IgD-negative memory B cell (primary cell): Measurements from ENCODE around the gene PI4KA. TPM values are rescaled to one million over a fixed set of nuclear protein-coding genes. Genes with fewer than 3 reads are reported as not detected.
"Not testable (repeated sequence)": the region's sequence is repeated elsewhere in the genome, so short reads cannot be mapped to it uniquely, and the experiment has no call there.

Experiments used
- H3K27ac Mint-ChIP-seq, 3 donors: one replicate each; pipeline ENCODE4 v1.8.0; 2020 to 2022; ENCODE audit warnings: mild to moderate bottlenecking in 3 of 3, mixed read lengths in 3 of 3, moderate library complexity in 1 of 3
- H3K27me3 Mint-ChIP-seq: one replicate; pipeline ENCODE4 v1.8.0; 2021; ENCODE audit warnings: mixed read lengths
- H3K36me3 Mint-ChIP-seq: one replicate; pipeline ENCODE4 v1.8.0; 2020; ENCODE audit warnings: mild to moderate bottlenecking, mixed read lengths
- H3K4me1 Mint-ChIP-seq, 3 donors: one replicate each; pipeline ENCODE4 v1.8.0; 2020 to 2022; ENCODE audit warnings: mixed read lengths in 3 of 3, mild to moderate bottlenecking in 1 of 3
- H3K4me3 Mint-ChIP-seq, 4 donors: one replicate each; pipeline ENCODE4 v1.8.0; 2020 to 2022; ENCODE audit warnings: mild to moderate bottlenecking in 4 of 4, mixed read lengths in 4 of 4, moderate library complexity in 3 of 4
- H3K9me3 Mint-ChIP-seq, 3 donors: one replicate each; pipeline ENCODE4 v1.8.0; 2020 to 2021; ENCODE audit warnings: mixed read lengths in 3 of 3, mild to moderate bottlenecking in 1 of 3
- polyA plus RNA-seq: library from polyadenylated mRNA; unstranded; fragments of 300-500 nt; fragmentation: Illumina TruSeq; gene quantifications from one replicate; pipeline ENCODE4 v1.2.3, GENCODE V29; 2021

PI4KA gene
- polyA plus RNA-seq, 1 donor from 2014 or later: 43.4 TPM

DNA sequence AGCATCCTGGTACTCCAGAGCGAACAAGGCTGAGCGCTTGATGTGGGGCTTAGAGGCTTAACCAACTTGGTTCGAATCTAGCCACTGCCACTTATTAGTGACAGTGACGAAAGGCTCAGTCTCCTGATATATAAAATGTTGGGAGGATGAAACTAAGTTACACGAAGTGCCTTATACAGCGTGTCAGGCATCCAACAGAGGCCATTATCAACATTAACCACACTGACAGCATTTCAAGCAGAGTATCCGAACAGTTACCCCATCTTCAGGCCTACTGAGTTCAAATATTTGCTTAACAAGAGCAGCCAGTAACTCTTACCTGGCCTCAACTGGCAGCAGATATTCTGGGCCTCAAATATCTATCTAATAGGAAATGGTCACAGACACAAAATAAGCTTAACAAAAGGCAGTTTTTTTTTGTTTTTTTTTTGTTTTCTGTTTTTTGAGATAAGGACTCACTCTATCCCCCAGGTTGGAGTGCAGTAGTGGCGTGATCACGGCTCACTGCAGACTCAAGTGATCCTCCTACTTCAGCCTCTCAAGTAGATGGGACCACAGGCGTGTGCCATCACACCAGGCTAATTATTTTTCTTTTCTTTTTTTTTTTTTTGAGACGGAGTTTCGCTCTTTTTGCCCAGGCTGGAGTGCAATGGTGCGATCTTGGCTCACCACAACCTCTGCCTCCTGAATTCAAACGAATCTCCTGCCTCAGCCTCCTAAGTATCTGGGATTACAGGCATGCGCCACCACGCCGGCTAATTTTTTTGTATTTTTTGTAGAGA, 81.8 kb downstream of the PI4KA start:
- Mint-ChIP-seq H3K4me3 (no peak overlapping the region), H3K9me3 (no peaks in the 10 kb centered on the region), H3K4me1 (no peaks in the 10 kb centered on the region), H3K27me3 (no peaks in the 10 kb centered on the region), H3K27ac (no peak overlapping the region), H3K36me3 (peaks cover 3% of the 10 kb centered on the region)

GRCh38 chr22:20775342-20775895, 83.2 kb downstream of the PI4KA start:
- no peaks in the 10 kb centered on the region for H3K9me3 Mint-ChIP-seq
- H3K36me3 Mint-ChIP-seq: peaks cover 4% of the 10 kb centered on the region
- no peaks in the 10 kb centered on the region for H3K4me1 Mint-ChIP-seq
- no peaks in the 10 kb centered on the region for H3K27me3 Mint-ChIP-seq
- H3K27ac Mint-ChIP-seq: no peak overlapping the region
- no peak overlapping the region for H3K4me3 Mint-ChIP-seq

DNA sequence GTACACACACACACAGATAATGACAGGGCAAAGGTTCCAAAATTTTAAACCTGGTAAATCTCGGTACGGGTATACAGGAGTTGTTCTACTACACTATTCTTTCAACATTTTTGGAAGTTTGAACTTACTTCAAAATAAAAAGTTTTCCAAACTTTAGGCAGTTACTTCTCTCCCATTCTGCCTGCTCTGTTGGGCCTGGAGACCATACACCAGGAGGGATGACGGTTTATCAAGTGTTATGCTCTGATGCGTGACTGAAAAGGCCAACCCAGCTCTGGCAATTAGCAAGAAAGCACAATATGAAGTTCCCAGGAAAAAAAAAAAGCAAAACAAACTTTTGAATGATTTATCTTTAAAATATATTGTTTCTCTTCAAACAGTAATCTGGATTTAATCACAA, 83.7 kb downstream of the PI4KA start:
- H3K4me3 Mint-ChIP-seq: no peak overlapping the region
- no peaks in the 10 kb centered on the region for H3K9me3 Mint-ChIP-seq
- no peak overlapping the region for H3K27ac Mint-ChIP-seq
- H3K4me1 Mint-ChIP-seq: no peaks in the 10 kb centered on the region
- peaks cover 5% of the 10 kb centered on the region for H3K36me3 Mint-ChIP-seq
- H3K27me3 Mint-ChIP-seq: no peaks in the 10 kb centered on the region

- no peaks in the 10 kb centered on the region for H3K9me3 Mint-ChIP-seq
- peaks cover 0 to 2% (median 0%) of the 10 kb centered on the region in 3 donors for H3K4me1 Mint-ChIP-seq
- H3K27ac Mint-ChIP-seq: no peak within 1 kb of the TSS
- no peak within 1 kb of the TSS for H3K4me3 Mint-ChIP-seq
- H3K36me3 Mint-ChIP-seq: peaks cover 10% of the 10 kb centered on the region
- no peaks in the 10 kb centered on the region for H3K27me3 Mint-ChIP-seq
These were observed 84.8 kb downstream of the PI4KA start, which contains the start of gene SERPIND1 for GRCh38 chr22:20773793-20774212. Gene SERPIND1 (plus strand): TSS chr22:20774113. CDS start chr22:20779313, 5,200 bp downstream.

DNA sequence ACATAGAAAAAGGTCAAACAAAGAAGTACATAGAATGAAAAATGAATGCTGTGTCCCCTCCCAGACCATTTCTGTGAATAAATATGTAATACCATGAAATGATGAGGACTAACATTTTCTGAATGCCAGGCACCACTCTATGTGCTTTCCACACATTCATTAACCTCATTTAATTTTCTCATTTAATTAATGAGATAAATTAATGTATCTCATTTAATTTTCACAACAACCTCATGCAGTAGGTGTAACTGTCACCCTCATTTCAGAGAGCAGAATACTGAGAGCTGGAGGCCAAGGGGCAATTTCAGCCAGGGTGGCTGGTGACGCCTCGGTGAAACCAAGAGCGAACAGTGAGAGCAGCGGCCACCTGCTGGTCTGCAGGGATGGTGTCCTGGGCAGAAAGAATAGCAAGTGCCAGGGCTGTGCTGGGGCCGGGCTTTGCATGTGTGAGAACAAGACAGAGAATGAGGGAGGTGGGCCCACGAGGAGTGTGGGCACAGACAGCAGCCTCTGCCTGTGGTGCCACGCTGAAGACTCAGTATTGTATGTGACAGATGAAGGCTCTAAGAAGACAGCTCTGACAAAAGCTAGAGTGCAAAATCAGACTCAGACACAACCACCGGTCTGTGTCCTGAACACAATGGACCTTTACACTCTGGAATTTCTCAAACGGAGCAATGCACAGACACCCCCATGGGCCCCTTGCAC, 86.5 kb downstream of the PI4KA start:
- Mint-ChIP-seq H3K4me3 (no peak overlapping the region), H3K27me3 (no peaks in the 10 kb centered on the region), H3K4me1 (peaks cover 0 to 2% (median 0%) of the 10 kb centered on the region in 3 donors), H3K36me3 (peaks cover 10% of the 10 kb centered on the region), H3K27ac (no peak overlapping the region), H3K9me3 (no peaks in the 10 kb centered on the region)

- H3K27ac Mint-ChIP-seq, H3K9me3 Mint-ChIP-seq, H3K4me1 Mint-ChIP-seq, H3K27me3 Mint-ChIP-seq, H3K4me3 Mint-ChIP-seq: not testable (repeated sequence)
- H3K36me3 Mint-ChIP-seq: peaks cover 16% of the 10 kb centered on the region
These were observed 89.2 kb downstream of the PI4KA start for GRCh38 chr22:20769496-20769826.

- Mint-ChIP-seq H3K36me3 (peaks cover 14% of the 10 kb centered on the region), H3K9me3 (no peaks in the 10 kb centered on the region), H3K4me1 (peaks cover 0 to 2% (median 0%) of the 10 kb centered on the region in 3 donors), H3K27me3 (no peaks in the 10 kb centered on the region), H3K4me3 (no peak overlapping the region), H3K27ac (peak overlapping the region in 1 of 3 donors; percentile 27)
These were observed 92.1 kb downstream of the PI4KA start for GRCh38 chr22:20766530-20766929.

DNA sequence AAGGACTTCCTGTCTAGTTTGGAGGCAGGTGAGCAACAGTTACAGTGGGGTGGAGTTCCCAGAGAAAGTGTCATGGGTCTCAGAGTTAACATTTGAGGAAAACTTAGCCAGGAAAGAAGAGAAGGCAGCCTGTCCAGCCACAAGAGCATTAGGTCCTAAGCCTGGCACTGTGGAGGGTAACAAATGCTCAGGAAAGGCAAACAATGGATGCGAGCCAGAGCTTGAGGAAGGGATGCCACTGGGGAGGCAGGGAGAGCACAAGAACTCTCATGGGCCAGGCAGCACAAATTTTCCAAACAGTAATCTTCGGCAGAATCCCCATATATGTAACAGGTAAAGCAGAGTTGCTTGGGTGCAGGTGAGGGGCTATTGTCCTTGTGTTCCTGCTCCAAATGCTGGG, 92.7 kb downstream of the PI4KA start:
- Mint-ChIP-seq H3K36me3 (peaks cover 14% of the 10 kb centered on the region), H3K4me3 (no peak overlapping the region), H3K9me3 (no peaks in the 10 kb centered on the region), H3K27me3 (no peaks in the 10 kb centered on the region), H3K4me1 (peaks cover 0 to 2% (median 0%) of the 10 kb centered on the region in 3 donors), H3K27ac (no peak overlapping the region)

GRCh38 chr22:20764729-20765128, 93.9 kb downstream of the PI4KA start:
- Mint-ChIP-seq H3K27ac (peak overlapping the region in 1 of 3 donors; percentile 39), H3K4me1 (peaks cover 0 to 2% (median 0%) of the 10 kb centered on the region in 3 donors), H3K4me3 (no peak overlapping the region)

DNA sequence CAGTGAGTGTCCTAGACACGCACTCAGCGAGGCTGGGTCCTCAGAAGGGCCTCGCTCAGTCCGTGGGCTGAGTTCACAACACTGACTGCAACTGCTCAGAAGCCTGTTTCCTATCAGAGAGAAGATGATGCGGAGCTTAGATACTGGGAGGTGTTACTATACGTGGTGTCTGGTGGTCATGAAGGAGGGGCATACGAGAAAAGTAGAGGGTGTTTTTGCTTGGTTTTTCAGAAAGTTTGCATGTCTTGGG, 94.2 kb downstream of the PI4KA start:
- H3K9me3 Mint-ChIP-seq: no peaks in the 10 kb centered on the region
- no peak overlapping the region for H3K4me3 Mint-ChIP-seq
- H3K36me3 Mint-ChIP-seq: peaks cover 10% of the 10 kb centered on the region
- H3K4me1 Mint-ChIP-seq: no peaks in the 10 kb centered on the region
- peak overlapping the region in 1 of 3 donors; percentile 39 for H3K27ac Mint-ChIP-seq
- H3K27me3 Mint-ChIP-seq: no peaks in the 10 kb centered on the region

More at GRCh38 chr22:20764729-20765128, 93.9 kb downstream of the PI4KA start:
- H3K36me3 Mint-ChIP-seq: peaks cover 10% of the 10 kb centered on the region
- no peaks in the 10 kb centered on the region for H3K27me3 Mint-ChIP-seq
- no peaks in the 10 kb centered on the region for H3K9me3 Mint-ChIP-seq

GRCh38 chr22:20763630-20764470, 94.8 kb downstream of the PI4KA start:
- Mint-ChIP-seq H3K27me3 (no peaks in the 10 kb centered on the region), H3K36me3 (peaks cover 7% of the 10 kb centered on the region), H3K4me1 (no peaks in the 10 kb centered on the region), H3K27ac (no peak overlapping the region), H3K4me3 (no peak overlapping the region), H3K9me3 (no peaks in the 10 kb centered on the region)

DNA sequence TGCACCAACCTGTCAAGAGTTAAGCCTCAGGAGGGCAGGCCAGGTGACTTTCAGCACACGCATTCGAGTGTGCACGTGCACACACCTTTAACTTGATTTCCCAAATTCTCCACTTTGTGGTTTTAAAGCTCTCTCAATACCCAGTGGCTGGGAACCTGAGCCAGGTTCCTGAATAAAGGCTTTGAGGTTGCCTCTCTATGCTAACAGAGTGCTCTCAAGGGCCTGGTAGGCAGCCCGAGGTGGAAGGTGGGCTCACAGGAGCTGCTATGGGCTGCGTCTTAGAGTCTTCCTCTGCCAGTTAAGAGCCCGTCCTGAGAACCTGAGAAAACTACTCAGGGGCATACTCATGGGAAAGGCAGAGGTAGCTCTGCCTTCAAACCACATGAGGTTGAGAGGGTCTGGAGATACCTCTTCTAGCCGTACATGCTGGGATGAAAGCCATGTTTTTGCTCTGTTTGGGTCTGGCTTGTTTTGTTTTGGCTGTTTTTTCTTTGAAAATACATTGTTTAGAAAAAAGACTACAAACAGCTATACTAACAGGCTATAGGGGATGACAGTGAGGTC, 96.3 kb downstream of the PI4KA start:
- no peaks in the 10 kb centered on the region for H3K4me1 Mint-ChIP-seq
- H3K36me3 Mint-ChIP-seq: peaks cover 7% of the 10 kb centered on the region
- no peaks in the 10 kb centered on the region for H3K9me3 Mint-ChIP-seq
- no peak overlapping the region for H3K27ac Mint-ChIP-seq
- H3K27me3 Mint-ChIP-seq: no peaks in the 10 kb centered on the region
- H3K4me3 Mint-ChIP-seq: no peak overlapping the region

GRCh38 chr22:20761536-20761935, 97.1 kb downstream of the PI4KA start:
- no peaks in the 10 kb centered on the region for H3K27me3 Mint-ChIP-seq

GRCh38 chr22:20760084-20760483, 98.5 kb downstream of the PI4KA start:
- Mint-ChIP-seq H3K27ac (no peak overlapping the region), H3K9me3 (no peaks in the 10 kb centered on the region), H3K4me3 (no peak overlapping the region), H3K36me3 (peaks cover 4% of the 10 kb centered on the region), H3K27me3 (no peaks in the 10 kb centered on the region), H3K4me1 (peaks cover 0 to 5% (median 0%) of the 10 kb centered on the region in 3 donors)

More at GRCh38 chr22:20761536-20761935, 97.1 kb downstream of the PI4KA start:
- Mint-ChIP-seq H3K27ac (no peak overlapping the region), H3K4me1 (peaks cover 0 to 3% (median 0%) of the 10 kb centered on the region in 3 donors), H3K9me3 (no peaks in the 10 kb centered on the region), H3K36me3 (peaks cover 7% of the 10 kb centered on the region), H3K4me3 (no peak overlapping the region)

GRCh38 chr22:20758688-20759087, 99.9 kb downstream of the PI4KA start:
- Mint-ChIP-seq H3K36me3 (no peaks in the 10 kb centered on the region), H3K4me3 (no peak overlapping the region), H3K4me1 (peaks cover 0 to 5% (median 0%) of the 10 kb centered on the region in 3 donors), H3K27ac (no peak overlapping the region), H3K9me3 (no peaks in the 10 kb centered on the region), H3K27me3 (no peaks in the 10 kb centered on the region)
